ENCODE results near the gene RNF31.

The RNF31 gene

GRCh38 chr14:24147761-24148428 is 597 bp downstream of the RNF31 start:
- no peaks in the 10 kb centered on the region for H3K27me3 ChIP-seq (ENCODE audit: control insufficient read depth in 2 of 2, insufficient read depth in 2 of 2, low read length in 2 of 2)
- H3K9ac ChIP-seq (ENCODE audit: low read depth in 1 of 2, low read length in 2 of 2) = peak overlapping the region; percentile 82 to 87
- H3K4me1 ChIP-seq (ENCODE audit: control insufficient read depth in 2 of 2, insufficient read depth in 2 of 2, low read length in 2 of 2) = peaks cover 25 to 26% of the 10 kb centered on the region in 2 donors
- peaks cover 44 to 52% of the 10 kb centered on the region in 2 donors for H3K36me3 ChIP-seq (ENCODE audit: control insufficient read depth in 2 of 2, insufficient read depth in 2 of 2, low read length in 2 of 2)
- H3K27ac ChIP-seq (ENCODE audit: low read depth in 2 of 2, low read length in 2 of 2) = peak overlapping the region; percentile 80 to 97
- peak overlapping the region; percentile 79 to 99 for H3K4me3 ChIP-seq (ENCODE audit: low read length in 2 of 2)
- H3K9me3 ChIP-seq (ENCODE audit: control insufficient read depth in 2 of 2, low read length in 2 of 2) = no peaks in the 10 kb centered on the region

GRCh38 chr14:24149302-24149969 is 2.1 kb downstream of the RNF31 start:
- no peak overlapping the region for H3K27ac ChIP-seq (ENCODE audit: low read depth in 2 of 2, low read length in 2 of 2)
- H3K4me1 ChIP-seq (ENCODE audit: control insufficient read depth in 2 of 2, insufficient read depth in 2 of 2, low read length in 2 of 2) = peaks cover 20 to 26% of the 10 kb centered on the region in 2 donors
- H3K9me3 ChIP-seq (ENCODE audit: control insufficient read depth in 2 of 2, low read length in 2 of 2) = no peaks in the 10 kb centered on the region
- H3K4me3 ChIP-seq (ENCODE audit: low read length in 2 of 2) = no peak overlapping the region
- H3K9ac ChIP-seq (ENCODE audit: low read depth in 1 of 2, low read length in 2 of 2) = no peak overlapping the region
- H3K27me3 ChIP-seq (ENCODE audit: control insufficient read depth in 2 of 2, insufficient read depth in 2 of 2, low read length in 2 of 2) = no peaks in the 10 kb centered on the region
- peaks cover 31 to 40% of the 10 kb centered on the region in 2 donors for H3K36me3 ChIP-seq (ENCODE audit: control insufficient read depth in 2 of 2, insufficient read depth in 2 of 2, low read length in 2 of 2)

GRCh38 chr14:24150061-24150460 is 2.8 kb downstream of the RNF31 start:
- H3K4me3 ChIP-seq (ENCODE audit: low read length in 2 of 2) = no peak overlapping the region
- no peak overlapping the region for H3K9ac ChIP-seq (ENCODE audit: low read depth in 1 of 2, low read length in 2 of 2)
- H3K27ac ChIP-seq (ENCODE audit: low read depth in 2 of 2, low read length in 2 of 2) = no peak overlapping the region
- H3K36me3 ChIP-seq (ENCODE audit: control insufficient read depth in 2 of 2, insufficient read depth in 2 of 2, low read length in 2 of 2) = peaks cover 37 to 43% of the 10 kb centered on the region in 2 donors
- no peaks in the 10 kb centered on the region for H3K9me3 ChIP-seq (ENCODE audit: control insufficient read depth in 2 of 2, low read length in 2 of 2)
- no peaks in the 10 kb centered on the region for H3K27me3 ChIP-seq (ENCODE audit: control insufficient read depth in 2 of 2, insufficient read depth in 2 of 2, low read length in 2 of 2)
- peaks cover 20 to 24% of the 10 kb centered on the region in 2 donors for H3K4me1 ChIP-seq (ENCODE audit: control insufficient read depth in 2 of 2, insufficient read depth in 2 of 2, low read length in 2 of 2)

- Histone ChIP-seq H3K4me3 (ENCODE audit: low read length in 2 of 2) (no peak overlapping the region), H3K36me3 (ENCODE audit: control insufficient read depth in 2 of 2, insufficient read depth in 2 of 2, low read length in 2 of 2) (peaks cover 42 to 48% of the 10 kb centered on the region in 2 donors), H3K4me1 (ENCODE audit: control insufficient read depth in 2 of 2, insufficient read depth in 2 of 2, low read length in 2 of 2) (peaks cover 15 to 19% of the 10 kb centered on the region in 2 donors), H3K27ac (ENCODE audit: low read depth in 2 of 2, low read length in 2 of 2) (no peak overlapping the region), H3K9me3 (ENCODE audit: control insufficient read depth in 2 of 2, low read length in 2 of 2) (no peaks in the 10 kb centered on the region), H3K27me3 (ENCODE audit: control insufficient read depth in 2 of 2, insufficient read depth in 2 of 2, low read length in 2 of 2) (no peaks in the 10 kb centered on the region), H3K9ac (ENCODE audit: low read depth in 1 of 2, low read length in 2 of 2) (no peak overlapping the region)
These were observed 3.3 kb downstream of the RNF31 start for GRCh38 chr14:24150567-24150966.

- H3K27me3 ChIP-seq (ENCODE audit: control insufficient read depth in 2 of 2, insufficient read depth in 2 of 2, low read length in 2 of 2) = no peaks in the 10 kb centered on the region
- H3K27ac ChIP-seq (ENCODE audit: low read depth in 2 of 2, low read length in 2 of 2) = no peak overlapping the region
- peaks cover 10 to 15% of the 10 kb centered on the region in 2 donors for H3K4me1 ChIP-seq (ENCODE audit: control insufficient read depth in 2 of 2, insufficient read depth in 2 of 2, low read length in 2 of 2)
- no peak overlapping the region for H3K4me3 ChIP-seq (ENCODE audit: low read length in 2 of 2)
- H3K9ac ChIP-seq (ENCODE audit: low read depth in 1 of 2, low read length in 2 of 2) = no peak overlapping the region
- peaks cover 45 to 52% of the 10 kb centered on the region in 2 donors for H3K36me3 ChIP-seq (ENCODE audit: control insufficient read depth in 2 of 2, insufficient read depth in 2 of 2, low read length in 2 of 2)
- no peaks in the 10 kb centered on the region for H3K9me3 ChIP-seq (ENCODE audit: control insufficient read depth in 2 of 2, low read length in 2 of 2)
These were observed 3.7 kb downstream of the RNF31 start for GRCh38 chr14:24150993-24151392.

GRCh38 chr14:24151404-24152080 is 4.2 kb downstream of the RNF31 start:
- Histone ChIP-seq H3K9me3 (ENCODE audit: control insufficient read depth in 2 of 2, low read length in 2 of 2) (no peaks in the 10 kb centered on the region), H3K36me3 (ENCODE audit: control insufficient read depth in 2 of 2, insufficient read depth in 2 of 2, low read length in 2 of 2) (peaks cover 46 to 55% of the 10 kb centered on the region in 2 donors), H3K27me3 (ENCODE audit: control insufficient read depth in 2 of 2, insufficient read depth in 2 of 2, low read length in 2 of 2) (no peaks in the 10 kb centered on the region), H3K4me3 (ENCODE audit: low read length in 2 of 2) (no peak overlapping the region), H3K9ac (ENCODE audit: low read depth in 1 of 2, low read length in 2 of 2) (no peak overlapping the region), H3K27ac (ENCODE audit: low read depth in 2 of 2, low read length in 2 of 2) (no peak overlapping the region), H3K4me1 (ENCODE audit: control insufficient read depth in 2 of 2, insufficient read depth in 2 of 2, low read length in 2 of 2) (peaks cover 10 to 13% of the 10 kb centered on the region in 2 donors)

GRCh38 chr14:24155100-24155499 is 7.8 kb downstream of the RNF31 start:
- Histone ChIP-seq H3K27ac (ENCODE audit: low read depth in 2 of 2, low read length in 2 of 2) (no peak overlapping the region), H3K4me1 (ENCODE audit: control insufficient read depth in 2 of 2, insufficient read depth in 2 of 2, low read length in 2 of 2) (no peaks in the 10 kb centered on the region), H3K9me3 (ENCODE audit: control insufficient read depth in 2 of 2, low read length in 2 of 2) (no peaks in the 10 kb centered on the region), H3K36me3 (ENCODE audit: control insufficient read depth in 2 of 2, insufficient read depth in 2 of 2, low read length in 2 of 2) (peaks cover 59 to 69% of the 10 kb centered on the region in 2 donors), H3K9ac (ENCODE audit: low read depth in 1 of 2, low read length in 2 of 2) (no peak overlapping the region), H3K4me3 (ENCODE audit: low read length in 2 of 2) (no peak overlapping the region), H3K27me3 (ENCODE audit: control insufficient read depth in 2 of 2, insufficient read depth in 2 of 2, low read length in 2 of 2) (no peaks in the 10 kb centered on the region)

GRCh38 chr14:24156840-24157239 is 9.5 kb downstream of the RNF31 start:
- H3K27ac ChIP-seq (ENCODE audit: low read depth in 2 of 2, low read length in 2 of 2) = no peak overlapping the region
- H3K9ac ChIP-seq (ENCODE audit: low read depth in 1 of 2, low read length in 2 of 2) = no peak overlapping the region

GRCh38 chr14:24157331-24157730 is 10.0 kb downstream of the RNF31 start:
- peaks cover 11 to 15% of the 10 kb centered on the region in 2 donors for H3K4me1 ChIP-seq (ENCODE audit: control insufficient read depth in 2 of 2, insufficient read depth in 2 of 2, low read length in 2 of 2)
- H3K9me3 ChIP-seq (ENCODE audit: control insufficient read depth in 2 of 2, low read length in 2 of 2) = no peaks in the 10 kb centered on the region
- H3K27ac ChIP-seq (ENCODE audit: low read depth in 2 of 2, low read length in 2 of 2) = no peak overlapping the region
- H3K4me3 ChIP-seq (ENCODE audit: low read length in 2 of 2) = no peak overlapping the region
- H3K27me3 ChIP-seq (ENCODE audit: control insufficient read depth in 2 of 2, insufficient read depth in 2 of 2, low read length in 2 of 2) = no peaks in the 10 kb centered on the region
- peaks cover 46 to 55% of the 10 kb centered on the region in 2 donors for H3K36me3 ChIP-seq (ENCODE audit: control insufficient read depth in 2 of 2, insufficient read depth in 2 of 2, low read length in 2 of 2)
- no peak overlapping the region for H3K9ac ChIP-seq (ENCODE audit: low read depth in 1 of 2, low read length in 2 of 2)

More at GRCh38 chr14:24156840-24157239, 9.5 kb downstream of the RNF31 start:
- peaks cover 6 to 11% of the 10 kb centered on the region in 2 donors for H3K4me1 ChIP-seq (ENCODE audit: control insufficient read depth in 2 of 2, insufficient read depth in 2 of 2, low read length in 2 of 2)
- H3K4me3 ChIP-seq (ENCODE audit: low read length in 2 of 2) = no peak overlapping the region
- peaks cover 49 to 57% of the 10 kb centered on the region in 2 donors for H3K36me3 ChIP-seq (ENCODE audit: control insufficient read depth in 2 of 2, insufficient read depth in 2 of 2, low read length in 2 of 2)
- H3K9me3 ChIP-seq (ENCODE audit: control insufficient read depth in 2 of 2, low read length in 2 of 2) = no peaks in the 10 kb centered on the region
- no peaks in the 10 kb centered on the region for H3K27me3 ChIP-seq (ENCODE audit: control insufficient read depth in 2 of 2, insufficient read depth in 2 of 2, low read length in 2 of 2)

Data from mucosa of rectum (tissue), 2 donors.